K562 treated with DMSO at 1 percent for 24 hours (cell line): Measurements from ENCODE around the gene STAMBPL1. TPM values are rescaled to one million over a fixed set of nuclear protein-coding genes. Genes with fewer than 3 reads are reported as not detected.

Experiments used
- total RNA-seq: library from RNA; unstranded; fragments of 300-600 nt; gene quantifications from 2 replicates; pipeline ENCODE4 v1.2.3, GENCODE V29; 2022; ENCODE audit warnings: low read depth; ENCODE audit not compliant: insufficient read depth

Gene STAMBPL1
- not detected in 2 replicates for total RNA-seq

GRCh38 chr10:88879534-88880281 is at the start of gene STAMBPL1:
Gene STAMBPL1 (plus strand): TSS chr10:88880245. CDS start chr10:88901709, 21,464 bp downstream.

DNA sequence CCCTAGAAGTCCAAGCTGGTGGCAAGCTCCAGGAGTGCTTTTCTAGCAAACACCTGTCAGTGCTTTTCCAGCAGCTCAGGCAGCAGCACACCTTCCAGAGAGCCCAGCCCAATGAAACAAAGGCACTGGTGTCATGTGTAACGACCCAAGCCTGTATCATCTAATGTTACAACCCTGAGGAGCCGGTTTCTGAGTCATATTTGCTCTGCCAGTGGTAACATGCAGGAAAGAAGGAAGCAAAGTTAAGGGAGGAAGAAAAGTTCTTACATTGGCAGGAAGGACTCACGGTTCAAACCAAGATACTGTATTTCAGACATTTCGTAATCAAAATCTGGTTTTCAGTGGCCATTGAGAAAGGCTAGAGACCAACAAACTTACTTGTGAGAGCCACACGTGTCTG is 28.3 kb upstream of the STAMBPL1 start, which contains the start of gene ANKRD22:
Gene ANKRD22 (minus strand): TSS at position 139 of the 400 bp plus-strand sequence. CDS start 237 bp downstream, outside the sequence.

GRCh38 chr10:88952647-88953111 is 72.6 kb downstream of the STAMBPL1 start, which contains the start of gene ACTA2:
Gene ACTA2 (minus strand): TSS chr10:88952773. CDS start chr10:88948930, 3,843 bp downstream.

Other genes with a start within 250 kb of the STAMBPL1 start
- not detected in 2 replicates for gene LIPF, start 215.8 kb upstream of the STAMBPL1 start, total RNA-seq
- not detected in 2 replicates for gene LIPK, start 174.0 kb upstream of the STAMBPL1 start, total RNA-seq
- not detected in 2 replicates for gene LIPN, start 120.2 kb upstream of the STAMBPL1 start, total RNA-seq
- gene LIPM, start 77.5 kb upstream of the STAMBPL1 start, total RNA-seq = not detected in 2 replicates
- gene ANKRD22, start 28.4 kb upstream of the STAMBPL1 start, total RNA-seq = not detected in 2 replicates
- gene ACTA2, start 72.5 kb downstream of the STAMBPL1 start, total RNA-seq = 2.3 and 3.8 TPM in 2 replicates
- 0.41 TPM in 1 of 2 replicates, not detected in the other for gene FAS, start 110.6 kb downstream of the STAMBPL1 start, total RNA-seq